Activated CD8-positive, alpha-beta T cell treated with anti-CD3 and anti-CD28 coated beads for 36 hours (primary cell): ENCODE measurements around the gene SPAG4. TPM values are rescaled to one million over a fixed set of nuclear protein-coding genes. Genes with fewer than 3 reads are reported as not detected.

ENCODE experiments used
- ATAC-seq: fragments of 200-7000 bp; cut with Tn5 transposase; one replicate; pipeline ENCODE4 v1.10.0; 2021; ENCODE audit warnings: mild to moderate bottlenecking, moderate library complexity
- CTCF ChIA-PET: fragments of 350-600 bp; sonication (Branson Sonifier 250); formaldehyde crosslinking; loops from one replicate; lab custom pipeline; 2021; ENCODE audit warnings: antibody characterized with exemption; lab: Charles Lee
- POLR2A ChIA-PET: fragments of 350-600 bp; sonication (Branson Sonifier 250); formaldehyde crosslinking; loops from one replicate; lab custom pipeline; 2021; ENCODE audit warnings: antibody characterized with exemption; lab: Charles Lee
- DNase-seq: peaks from one replicate; pipeline ENCODE4 v3.0.0-alpha.2; 2020
- H3K27ac Mint-ChIP-seq: one replicate; pipeline ENCODE4 v1.8.0; 2021; ENCODE audit warnings: mild to moderate bottlenecking, mixed read lengths
- H3K27me3 Mint-ChIP-seq: one replicate; pipeline ENCODE4 v1.8.0; 2021; ENCODE audit warnings: mixed read lengths
- H3K36me3 Mint-ChIP-seq: one replicate; pipeline ENCODE4 v1.8.0; 2021; ENCODE audit warnings: low read depth, mixed read lengths
- H3K4me1 Mint-ChIP-seq: one replicate; pipeline ENCODE4 v1.8.0; 2021; ENCODE audit warnings: low read depth, mixed read lengths
- H3K4me3 Mint-ChIP-seq: one replicate; pipeline ENCODE4 v1.8.0; 2021; ENCODE audit warnings: mild to moderate bottlenecking, moderate library complexity, mixed read lengths
- H3K9me3 Mint-ChIP-seq: one replicate; pipeline ENCODE4 v1.8.0; 2021; ENCODE audit warnings: mixed read lengths
- intact Hi-C: fragments of 100-400 bp; cut with micrococcal nuclease; formaldehyde crosslinking; loops from one replicate; pipeline ENCODE4 v1.10.0; 2022
- total RNA-seq, 2 experiments: library from RNA; stranded (reverse); gene quantifications; one replicate each; pipeline ENCODE4 v1.2.3, GENCODE V29; 2021
- TF ChIP-seq, protein P1 (sequence below): fragments of 200-600 bp; IDR thresholded peaks from one replicate; pipeline ENCODE4 v1.8.0; 2022; ENCODE audit warnings: antibody characterized with exemption, mild to moderate bottlenecking

The SPAG4 gene
- total RNA-seq, 2 experiments from 2014 or later = 11.5 to 11.8 TPM

DNA sequence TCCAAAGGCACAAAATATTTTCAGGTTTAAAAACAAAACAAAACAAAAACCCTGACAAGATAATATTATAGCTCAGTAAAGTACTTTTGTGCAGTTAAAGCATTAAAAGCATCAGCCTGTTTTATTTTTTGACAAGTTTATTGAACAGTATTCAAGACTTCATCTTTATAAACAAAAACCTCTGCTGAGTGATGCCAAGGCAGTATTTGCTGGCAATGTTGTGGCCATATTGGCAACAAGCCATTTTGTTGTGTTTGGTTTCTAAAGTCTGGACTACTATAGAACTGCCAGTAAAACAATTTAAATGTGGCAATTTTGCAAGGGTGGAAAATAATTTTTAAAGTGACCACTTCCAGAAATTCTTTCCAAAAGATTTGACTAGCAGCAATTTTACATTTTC is 33.2 kb downstream of the SPAG4 start:
- ATAC-seq (no peak), DNase-seq (no peak)
- no peak overlapping the region for H3K4me3 Mint-ChIP-seq
- H3K4me1 Mint-ChIP-seq = peaks cover 71% of the 10 kb centered on the region
- ChIA-PET CTCF (interaction anchor here (1.6 to 2.2 kb wide), 2 partner anchors 30 to 33 kb away, joined by 5 to 8 read pairs; partner anchors contain the start of gene SPAG4), POLR2A (interaction anchor here (1.6 to 2.4 kb wide), 2 partner anchors 8 to 15 kb away, joined by 3 to 11 read pairs; no protein-coding TSS in a partner anchor)
- H3K9me3 Mint-ChIP-seq = no peaks in the 10 kb centered on the region
- intact Hi-C loops = no loop called here
- H3K36me3 Mint-ChIP-seq = peaks cover 43% of the 10 kb centered on the region
- TF ChIP-seq, protein P1, sequence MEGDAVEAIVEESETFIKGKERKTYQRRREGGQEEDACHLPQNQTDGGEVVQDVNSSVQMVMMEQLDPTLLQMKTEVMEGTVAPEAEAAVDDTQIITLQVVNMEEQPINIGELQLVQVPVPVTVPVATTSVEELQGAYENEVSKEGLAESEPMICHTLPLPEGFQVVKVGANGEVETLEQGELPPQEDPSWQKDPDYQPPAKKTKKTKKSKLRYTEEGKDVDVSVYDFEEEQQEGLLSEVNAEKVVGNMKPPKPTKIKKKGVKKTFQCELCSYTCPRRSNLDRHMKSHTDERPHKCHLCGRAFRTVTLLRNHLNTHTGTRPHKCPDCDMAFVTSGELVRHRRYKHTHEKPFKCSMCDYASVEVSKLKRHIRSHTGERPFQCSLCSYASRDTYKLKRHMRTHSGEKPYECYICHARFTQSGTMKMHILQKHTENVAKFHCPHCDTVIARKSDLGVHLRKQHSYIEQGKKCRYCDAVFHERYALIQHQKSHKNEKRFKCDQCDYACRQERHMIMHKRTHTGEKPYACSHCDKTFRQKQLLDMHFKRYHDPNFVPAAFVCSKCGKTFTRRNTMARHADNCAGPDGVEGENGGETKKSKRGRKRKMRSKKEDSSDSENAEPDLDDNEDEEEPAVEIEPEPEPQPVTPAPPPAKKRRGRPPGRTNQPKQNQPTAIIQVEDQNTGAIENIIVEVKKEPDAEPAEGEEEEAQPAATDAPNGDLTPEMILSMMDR = no peak
- no peaks in the 10 kb centered on the region for H3K27me3 Mint-ChIP-seq
- peak overlapping the region; percentile 32 for H3K27ac Mint-ChIP-seq

DNA sequence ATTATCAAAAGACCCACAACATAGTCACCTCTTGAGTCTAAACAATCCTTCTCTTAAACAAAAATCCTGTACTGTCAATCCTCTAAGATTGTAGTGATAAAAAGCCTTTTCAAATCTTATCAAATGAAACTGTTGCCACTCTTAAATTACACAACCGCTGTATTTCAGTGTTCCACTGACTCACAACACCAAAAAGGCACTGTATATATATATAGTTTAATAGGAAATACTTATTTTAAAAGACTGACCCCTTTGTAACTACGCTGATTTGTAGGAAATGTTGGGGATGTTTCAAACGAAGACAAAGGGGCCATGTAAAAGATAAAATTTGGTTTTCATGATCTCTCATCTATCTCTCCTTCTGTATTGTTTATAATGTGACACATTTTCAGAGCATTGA is 35.0 kb downstream of the SPAG4 start:
- H3K9me3 Mint-ChIP-seq = no peaks in the 10 kb centered on the region
- ChIA-PET POLR2A (interaction anchor here (1.5 to 2.4 kb wide), 3 partner anchors 8 to 13 kb away, joined by 3 to 11 read pairs (median 3); no protein-coding TSS in a partner anchor), CTCF (no interaction called here)
- no peaks in the 10 kb centered on the region for H3K27me3 Mint-ChIP-seq
- intact Hi-C loops = no loop called here
- TF ChIP-seq, protein P1 = no peak
- peaks cover 56% of the 10 kb centered on the region for H3K4me1 Mint-ChIP-seq
- no peak for ATAC-seq
- H3K27ac Mint-ChIP-seq = peak overlapping the region; percentile 3
- H3K4me3 Mint-ChIP-seq = no peak overlapping the region
- peaks cover 38% of the 10 kb centered on the region for H3K36me3 Mint-ChIP-seq
- DNase-seq = no peak

DNA sequence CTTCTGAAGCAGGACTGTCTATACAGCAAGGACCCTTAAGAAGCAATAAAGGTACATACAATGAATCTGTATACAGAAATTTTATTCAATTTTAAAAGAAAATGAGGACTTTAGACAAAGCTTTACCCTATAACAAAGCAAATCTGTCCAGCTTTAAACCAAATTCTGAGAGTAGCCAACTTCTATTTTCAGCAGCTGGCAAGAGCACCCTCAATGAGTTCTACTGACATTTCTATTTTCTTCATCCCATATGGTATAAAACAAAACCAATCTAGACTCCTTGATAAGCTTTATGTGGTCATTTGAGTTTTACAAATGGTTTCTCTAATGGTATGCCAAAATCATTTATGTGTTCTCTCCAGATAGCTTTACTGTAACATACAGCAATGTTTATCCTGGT is 36.3 kb downstream of the SPAG4 start:
- no peaks in the 10 kb centered on the region for H3K27me3 Mint-ChIP-seq
- H3K9me3 Mint-ChIP-seq = no peaks in the 10 kb centered on the region
- DNase-seq (no peak), ATAC-seq (no peak)
- ChIA-PET CTCF (interaction anchor here (0.9 kb wide), 1 partner anchor 9 kb away, joined by 3 read pairs; no protein-coding TSS in a partner anchor), POLR2A (interaction anchor here (1.3 to 4.3 kb wide), 4 partner anchors 11 to 91 kb away, joined by 3 to 30 read pairs (median 4); partner anchors contain the start of genes CPNE1 and RBM12)
- H3K4me1 Mint-ChIP-seq = peaks cover 53% of the 10 kb centered on the region
- H3K27ac Mint-ChIP-seq = peak overlapping the region; percentile 42
- TF ChIP-seq, protein P1 = no peak
- no peak overlapping the region for H3K4me3 Mint-ChIP-seq
- H3K36me3 Mint-ChIP-seq = peaks cover 38% of the 10 kb centered on the region
- intact Hi-C loops = no loop called here

DNA sequence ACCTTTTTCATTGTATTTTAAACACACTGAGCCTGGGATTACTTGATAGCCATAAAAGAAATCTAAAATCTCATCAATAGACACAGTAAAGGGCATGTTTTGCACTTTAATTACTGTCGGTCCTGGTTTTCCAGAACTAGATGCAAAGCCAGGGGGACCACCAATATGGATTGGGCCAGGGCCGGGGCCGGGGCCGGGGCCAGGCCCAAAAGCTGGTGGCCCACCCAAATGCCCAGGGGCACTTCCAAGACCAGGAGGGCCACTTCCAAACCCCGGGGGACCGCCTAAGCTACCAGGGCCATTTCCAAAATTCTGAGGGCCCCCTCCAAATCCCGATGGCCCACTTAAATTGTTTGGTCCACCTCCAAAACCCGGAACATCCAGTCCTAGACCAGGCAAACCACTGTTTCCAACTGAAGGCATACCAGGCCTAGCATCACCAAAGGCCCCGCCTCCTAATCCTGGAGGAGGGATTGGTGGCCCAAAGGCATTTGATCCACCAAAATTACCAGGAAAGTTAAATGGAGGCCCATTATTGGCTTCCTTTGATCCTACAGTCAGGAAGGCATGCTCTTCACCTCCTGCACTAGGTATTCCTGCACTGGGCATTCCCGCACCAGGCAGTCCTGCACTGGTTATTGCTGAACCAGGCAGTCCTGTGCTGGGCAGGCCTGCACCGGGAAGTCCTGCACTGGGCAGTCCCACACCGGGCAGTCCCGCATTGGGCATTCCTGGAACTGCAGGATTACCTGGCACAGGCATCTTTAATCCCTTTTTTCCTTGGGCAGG is 37.2 kb downstream of the SPAG4 start:
- Mint-ChIP-seq H3K36me3 (peaks cover 41% of the 10 kb centered on the region), H3K4me1 (peaks cover 55% of the 10 kb centered on the region)
- CTCF ChIA-PET = interaction anchor here (0.9 kb wide), 1 partner anchor 8 kb away, joined by 3 read pairs; no protein-coding TSS in a partner anchor

More for the DNA sequence above, 37.2 kb downstream of the SPAG4 start:
- TF ChIP-seq, protein P1 = no peak
- Mint-ChIP-seq H3K9me3 (no peaks in the 10 kb centered on the region), H3K27ac (peak overlapping the region; percentile 42), H3K4me3 (no peak overlapping the region), H3K27me3 (no peaks in the 10 kb centered on the region)
- DNase-seq (no peak), ATAC-seq (no peak)
- POLR2A ChIA-PET = interaction anchor here (0.7 to 4.3 kb wide), 7 partner anchors 8 to 90 kb away, joined by 3 to 30 read pairs (median 3); partner anchors contain the start of genes CPNE1 and RBM12
- intact Hi-C loops = no loop called here
